Activated naive CD4-positive, alpha-beta T cell treated with anti-CD3 and anti-CD28 coated beads, Interleukin-2, amount 50 U/mL, for 16 hours (primary cell): ENCODE results near the gene POLRMT.
"Not testable (repeated sequence)": the region's sequence is repeated elsewhere in the genome, so short reads cannot be mapped to it uniquely, and the experiment has no call there.

Experiments
- DNase-seq: peaks from one replicate; pipeline ENCODE4 v3.0.0-alpha.2; 2020

Gene POLRMT

GRCh38 chr19:609004-609346 is 24.4 kb downstream of the POLRMT start:
- no peak for DNase-seq

- DNase-seq: no peak
These were observed 25.0 kb downstream of the POLRMT start for GRCh38 chr19:608155-609003.

GRCh38 chr19:607301-608154 is 25.8 kb downstream of the POLRMT start:
- DNase-seq: no peak

DNA sequence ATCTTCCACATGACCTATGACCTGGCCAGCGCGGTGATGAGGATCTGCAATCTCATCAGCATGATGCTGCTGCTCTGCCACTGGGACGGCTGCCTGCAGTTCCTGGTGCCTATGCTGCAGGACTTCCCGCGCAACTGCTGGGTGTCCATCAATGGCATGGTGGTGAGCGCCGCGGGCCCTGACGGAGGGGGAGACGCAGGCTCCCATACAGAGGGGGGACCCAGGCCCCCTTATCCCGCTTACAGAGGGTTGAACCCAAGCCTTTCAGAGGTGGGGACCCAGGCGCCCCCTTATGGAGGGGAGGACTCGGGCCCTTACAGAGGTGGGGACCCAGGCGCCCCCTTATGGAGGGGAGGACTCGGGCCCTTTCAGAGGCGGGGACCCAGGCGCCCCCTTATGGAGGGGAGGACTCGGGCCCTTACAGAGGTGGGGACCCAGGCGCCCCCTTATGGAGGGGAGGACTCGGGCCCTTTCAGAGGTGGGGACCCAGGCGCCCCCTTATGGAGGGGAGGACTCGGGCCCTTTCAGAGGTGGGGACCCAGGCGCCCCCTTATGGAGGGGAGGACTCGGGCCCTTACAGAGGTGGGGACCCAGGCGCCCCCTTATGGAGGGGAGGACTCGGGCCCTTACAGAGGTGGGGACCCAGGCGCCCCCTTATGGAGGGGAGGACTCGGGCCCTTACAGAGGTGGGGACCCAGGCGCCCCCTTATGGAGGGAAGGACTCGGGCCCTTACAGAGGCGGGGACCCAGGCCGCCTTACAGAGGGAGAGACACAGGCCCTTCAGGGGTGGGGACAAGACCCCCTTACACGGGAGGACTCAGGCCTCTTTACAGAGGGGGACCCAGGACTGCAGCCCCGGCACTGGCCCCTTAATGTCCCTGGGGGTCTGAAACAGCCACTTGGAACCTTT is 28.0 kb downstream of the POLRMT start:
- not testable (repeated sequence) for DNase-seq

DNA sequence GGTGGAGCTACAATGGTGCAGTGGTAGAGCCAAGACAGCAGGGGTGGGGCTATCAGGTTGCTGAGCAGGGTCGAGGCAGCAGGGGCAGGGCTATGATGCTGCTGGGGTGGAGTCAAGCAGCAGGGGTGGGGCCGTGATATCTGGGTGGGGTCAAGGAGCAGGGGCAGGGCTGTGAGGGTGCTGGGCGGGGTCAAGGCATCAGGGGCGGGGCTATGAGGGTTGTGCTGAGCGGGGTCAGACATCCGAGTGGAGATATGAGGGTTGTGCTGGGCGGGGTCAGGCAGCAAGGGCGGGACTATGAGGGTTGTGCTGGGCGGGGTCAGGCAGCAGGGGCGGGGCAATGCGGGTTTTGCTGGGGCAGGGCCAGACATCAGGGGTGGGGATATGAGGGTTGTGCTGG is 29.0 kb downstream of the POLRMT start:
- DNase-seq: peak; percentile 30

GRCh38 chr19:603779-604178 is 29.6 kb downstream of the POLRMT start:
- not testable (repeated sequence) for DNase-seq

DNA sequence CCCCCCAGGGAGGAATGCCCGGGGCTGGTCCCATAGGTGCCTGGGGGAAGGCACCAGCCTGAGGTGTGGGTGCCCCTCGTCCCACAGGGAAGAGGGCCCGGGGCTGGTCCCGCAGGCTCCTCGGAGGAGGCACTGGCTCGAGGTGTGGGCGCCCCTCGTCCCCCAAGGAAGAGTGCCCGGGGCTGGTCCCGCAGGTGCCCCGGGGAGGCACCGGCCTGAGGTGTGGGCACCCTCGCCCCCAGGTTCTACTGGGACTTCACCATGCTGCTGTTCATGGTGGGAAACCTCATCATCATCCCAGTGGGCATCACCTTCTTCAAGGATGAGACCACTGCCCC is 30.1 kb downstream of the POLRMT start:
- not testable (repeated sequence) for DNase-seq

DNA sequence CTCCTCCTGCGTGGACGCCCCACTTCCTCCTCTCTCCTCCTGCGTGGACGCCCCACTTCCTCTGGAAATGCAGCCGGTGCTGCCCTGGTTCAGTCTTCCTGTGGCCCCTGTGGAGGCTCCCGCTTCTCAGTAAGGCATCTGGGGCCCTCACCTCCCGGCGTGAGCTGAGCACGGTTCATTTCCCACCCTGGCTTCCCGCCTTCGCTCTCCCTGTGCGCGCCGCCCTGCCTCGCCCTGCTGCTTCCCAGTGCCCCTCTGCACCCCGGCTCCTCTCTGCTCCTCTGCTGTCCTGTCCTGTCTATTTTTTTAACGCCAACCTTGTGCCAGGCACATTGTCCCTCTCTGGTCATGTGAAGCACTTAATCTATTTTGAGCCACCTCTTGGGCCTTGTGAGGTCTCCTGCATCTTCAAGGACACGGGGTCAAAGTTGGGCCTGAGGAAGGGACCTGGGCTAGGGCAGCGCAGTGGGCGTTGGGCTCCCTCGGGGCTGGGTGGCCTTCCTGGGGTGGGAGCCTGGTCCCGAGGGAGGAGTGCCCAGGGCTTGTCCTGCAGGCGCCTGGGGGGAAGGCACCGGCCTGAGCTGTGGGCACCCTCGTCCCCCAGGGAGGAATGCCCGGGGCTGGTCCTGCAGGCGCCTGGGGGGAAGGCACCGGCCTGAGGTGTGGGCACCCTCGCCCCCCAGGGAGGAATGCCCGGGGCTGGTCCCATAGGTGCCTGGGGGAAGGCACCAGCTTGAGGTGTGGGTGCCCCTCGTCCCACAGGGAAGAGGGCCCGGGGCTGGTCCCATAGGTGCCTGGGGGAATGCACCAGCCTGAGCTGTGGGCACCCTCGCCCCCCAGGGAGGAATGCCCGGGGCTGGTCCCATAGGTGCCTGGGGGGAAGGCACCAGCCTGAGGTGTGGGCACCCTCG is 30.7 kb downstream of the POLRMT start:
- no peak for DNase-seq

DNA sequence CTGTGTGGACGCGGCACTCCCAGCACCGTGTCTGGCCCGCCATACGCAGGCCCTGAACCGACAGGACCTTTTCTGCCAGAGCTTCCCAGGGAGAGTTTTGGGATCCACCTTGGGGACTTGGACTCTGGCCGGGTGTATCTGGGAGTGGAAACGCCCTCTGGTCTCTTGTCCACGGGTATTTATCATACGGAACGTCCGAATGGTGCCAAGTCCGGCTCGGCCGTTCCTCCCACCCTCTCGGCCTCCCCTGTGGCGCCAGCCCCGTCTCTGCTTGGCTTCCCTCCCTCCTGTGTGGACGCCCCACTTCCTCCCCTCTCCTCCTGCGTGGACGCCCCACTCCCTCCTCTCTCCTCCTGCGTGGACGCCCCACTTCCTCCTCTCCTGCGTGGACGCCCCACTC is 31.5 kb downstream of the POLRMT start:
- DNase-seq: no peak

DNA sequence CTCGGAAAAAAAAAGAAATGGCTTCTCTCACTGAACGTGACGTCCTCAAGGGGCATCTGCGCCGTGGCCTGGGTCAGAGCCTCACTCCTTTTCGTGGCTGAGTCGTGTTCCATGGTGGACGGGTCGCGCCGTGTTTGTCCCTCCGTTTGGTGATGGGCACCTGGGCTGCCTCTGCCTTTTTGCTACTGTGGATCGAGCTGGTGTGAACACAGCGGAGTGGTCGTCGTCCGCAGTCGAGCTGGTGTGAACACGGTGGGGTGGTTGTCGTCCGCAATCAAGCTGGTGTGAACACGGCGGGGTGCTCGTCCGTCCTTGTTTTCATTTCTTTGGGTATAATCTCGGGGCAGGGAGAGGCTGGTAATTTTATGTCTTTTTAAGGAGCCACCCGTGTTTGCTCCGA is 32.0 kb downstream of the POLRMT start:
- DNase-seq: no peak

GRCh38 chr19:597406-598315 is 35.7 kb downstream of the POLRMT start:
- DNase-seq: no peak

GRCh38 chr19:596263-596655 is 37.1 kb downstream of the POLRMT start:
- DNase-seq: no peak

GRCh38 chr19:595326-596262 is 37.7 kb downstream of the POLRMT start:
- DNase-seq: no peak

DNA sequence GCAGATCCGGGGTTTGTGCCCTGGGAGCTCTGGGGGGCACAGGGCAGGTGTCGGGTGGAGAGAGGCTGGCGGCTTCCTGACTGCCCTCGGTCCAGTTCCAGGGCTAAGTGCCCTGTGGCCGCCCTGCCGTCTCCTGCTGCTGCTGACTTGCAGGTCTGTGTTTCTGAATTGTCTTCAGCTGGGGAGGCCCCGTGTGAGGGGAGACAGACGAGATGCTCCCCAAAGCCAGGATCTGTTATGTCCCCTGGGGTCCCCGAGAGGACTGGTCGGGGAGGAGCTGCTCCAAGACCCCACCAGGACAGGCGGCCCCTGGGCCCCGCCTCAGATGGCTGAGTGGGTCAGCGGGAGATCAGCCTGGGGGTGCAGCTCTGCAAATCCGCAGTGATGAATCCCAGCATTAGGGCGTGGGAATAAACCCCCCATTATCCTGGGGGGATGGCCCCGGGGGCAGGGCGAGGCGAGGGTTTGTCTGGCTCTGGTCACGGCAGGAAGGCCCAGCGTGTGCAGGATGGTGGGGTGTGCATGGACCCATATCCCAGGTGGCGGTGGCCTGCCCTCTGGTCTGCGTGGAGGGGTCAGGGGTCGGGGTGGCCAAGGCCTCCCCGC is 39.0 kb downstream of the POLRMT start:
- no peak for DNase-seq

DNA sequence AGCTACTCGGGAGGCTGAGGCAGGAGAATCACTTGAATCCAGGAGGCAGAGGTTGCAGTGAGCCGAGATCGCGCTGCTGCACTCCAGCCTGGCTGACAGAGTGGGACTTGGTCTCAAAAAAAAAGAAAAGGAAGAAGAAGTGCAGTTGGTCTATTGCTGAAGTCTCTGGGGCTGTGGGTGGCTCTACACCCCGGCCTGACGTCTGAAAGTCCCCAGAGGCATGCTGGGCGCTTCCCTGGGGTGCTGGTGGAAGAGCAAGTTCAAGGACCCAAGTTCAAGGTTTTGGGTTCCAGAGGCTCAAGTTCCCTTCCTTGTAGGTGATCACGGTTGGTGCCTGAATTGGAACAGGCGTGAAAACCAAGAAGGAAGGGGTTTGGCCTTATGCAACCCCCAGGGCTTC is 39.8 kb downstream of the POLRMT start:
- no peak for DNase-seq

- DNase-seq: no peak
These were observed 40.3 kb downstream of the POLRMT start for GRCh38 chr19:593055-593454.

- no peak for DNase-seq
These were observed 41.2 kb downstream of the POLRMT start for GRCh38 chr19:592101-592500.

DNA sequence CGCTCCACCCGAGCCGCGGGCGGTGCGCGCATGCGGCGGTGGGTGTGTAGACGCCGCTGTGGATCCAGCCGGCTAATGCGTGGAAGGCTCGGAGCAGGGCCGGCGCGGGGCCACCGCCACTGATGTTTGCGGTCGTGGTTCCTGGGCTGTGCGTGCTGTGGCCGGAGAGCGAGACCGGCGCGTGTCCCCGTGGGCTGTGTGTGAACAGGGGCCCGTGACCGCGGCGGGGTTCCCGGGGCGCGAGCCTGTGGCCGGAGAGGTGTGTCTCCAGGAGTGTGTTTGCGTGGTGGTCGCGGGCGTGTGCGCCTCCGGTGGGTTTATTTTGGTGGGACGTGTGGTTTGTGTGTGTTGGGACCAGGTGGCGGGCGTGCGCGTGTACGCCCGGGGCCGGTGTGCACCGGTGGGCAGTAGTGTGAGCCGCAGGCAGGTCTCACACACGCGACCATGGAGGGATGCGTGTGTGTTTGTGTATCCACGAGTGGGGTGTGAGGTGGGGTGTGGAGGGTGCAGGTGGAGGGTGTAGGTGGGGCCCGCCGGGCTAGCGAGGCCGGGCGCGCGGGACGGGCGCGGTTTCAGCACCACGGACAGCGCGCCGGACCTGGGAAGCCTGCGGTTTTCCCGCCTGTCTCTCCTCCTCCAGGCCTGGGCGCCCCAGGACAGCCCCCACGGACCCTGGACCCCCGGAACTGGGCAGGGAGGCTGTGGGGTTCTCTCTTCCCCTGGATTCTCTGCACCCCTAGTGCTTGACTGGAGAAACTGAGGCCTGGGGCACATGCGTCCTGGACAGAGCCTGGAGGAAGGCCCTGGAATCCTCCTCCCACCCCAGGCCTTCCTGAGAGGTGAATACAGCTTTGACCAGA is 42.0 kb downstream of the POLRMT start:
- no peak for DNase-seq

DNA sequence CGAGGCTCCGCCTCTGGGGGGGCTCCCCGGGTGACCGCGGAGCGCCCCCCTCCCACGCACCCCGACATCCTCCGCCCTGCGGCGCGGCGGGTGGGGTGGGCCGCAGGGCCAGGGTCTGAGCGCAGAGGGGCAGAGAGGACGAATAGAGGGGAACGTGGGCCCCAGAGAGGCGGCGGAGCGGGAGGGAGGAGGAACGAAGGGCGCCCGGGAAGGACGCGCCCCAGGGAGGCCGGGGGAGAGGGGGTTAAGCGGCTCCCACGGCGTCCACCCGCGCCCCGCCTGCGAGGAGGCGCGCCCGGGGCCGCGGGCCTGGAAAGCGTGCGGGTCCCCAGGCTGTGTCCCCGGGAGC is 42.6 kb downstream of the POLRMT start:
- no peak for DNase-seq
